ENCODE results near the gene ZNF185. TPM values are rescaled to one million over a fixed set of nuclear protein-coding genes. Genes with fewer than 3 reads are reported as not detected.
A peak's percentile ranks its signal among the peaks of the same experiment; 100 is the strongest.

ZNF185 gene
- total RNA-seq, 2 donors from 2014 or later = 2.3 TPM

- Mint-ChIP-seq H3K27ac (no peak overlapping the region), H3K27me3 (no peaks in the 10 kb centered on the region), H3K9me3 (no peaks in the 10 kb centered on the region), H3K4me3 (no peak overlapping the region), H3K36me3 (ENCODE audit: low read depth) (no peaks in the 10 kb centered on the region), H3K4me1 (no peaks in the 10 kb centered on the region)
- ATAC-seq (replicated peaks) = no peak
These were observed 25.7 kb downstream of the ZNF185 start for GRCh38 chrX:152923599-152923998.

GRCh38 chrX:152925835-152926234 is 28.0 kb downstream of the ZNF185 start:
- no peaks in the 10 kb centered on the region for H3K36me3 Mint-ChIP-seq (ENCODE audit: low read depth)
- no peak overlapping the region for H3K4me3 Mint-ChIP-seq
- no peak for ATAC-seq (replicated peaks)
- H3K9me3 Mint-ChIP-seq = no peaks in the 10 kb centered on the region
- no peaks in the 10 kb centered on the region for H3K27me3 Mint-ChIP-seq
- H3K27ac Mint-ChIP-seq = no peak overlapping the region
- H3K4me1 Mint-ChIP-seq = no peaks in the 10 kb centered on the region

- Mint-ChIP-seq H3K27me3 (no peaks in the 10 kb centered on the region), H3K27ac (no peak overlapping the region), H3K36me3 (ENCODE audit: low read depth) (no peaks in the 10 kb centered on the region), H3K4me3 (no peak overlapping the region), H3K9me3 (no peaks in the 10 kb centered on the region), H3K4me1 (no peaks in the 10 kb centered on the region)
- peak; percentile 93 for ATAC-seq (replicated peaks)
These were observed 28.4 kb downstream of the ZNF185 start for GRCh38 chrX:152926279-152926678.

- no peak for ATAC-seq (replicated peaks)
- Mint-ChIP-seq H3K27ac (no peak overlapping the region), H3K9me3 (no peaks in the 10 kb centered on the region), H3K27me3 (no peaks in the 10 kb centered on the region), H3K4me3 (no peak overlapping the region), H3K36me3 (ENCODE audit: low read depth) (no peaks in the 10 kb centered on the region), H3K4me1 (no peaks in the 10 kb centered on the region)
These were observed 29.1 kb downstream of the ZNF185 start for GRCh38 chrX:152926923-152927322.

GRCh38 chrX:152927858-152928760 is 30.2 kb downstream of the ZNF185 start:
- H3K27ac Mint-ChIP-seq = no peak overlapping the region
- H3K4me1 Mint-ChIP-seq = no peaks in the 10 kb centered on the region
- H3K4me3 Mint-ChIP-seq = no peak overlapping the region
- no peaks in the 10 kb centered on the region for H3K36me3 Mint-ChIP-seq (ENCODE audit: low read depth)
- H3K9me3 Mint-ChIP-seq = no peaks in the 10 kb centered on the region
- H3K27me3 Mint-ChIP-seq = no peaks in the 10 kb centered on the region
- no peak for ATAC-seq (replicated peaks)

GRCh38 chrX:152928761-152929400 is 31.0 kb downstream of the ZNF185 start:
- Mint-ChIP-seq H3K4me1 (no peaks in the 10 kb centered on the region), H3K9me3 (no peaks in the 10 kb centered on the region), H3K27ac (no peak overlapping the region), H3K27me3 (no peaks in the 10 kb centered on the region), H3K4me3 (no peak overlapping the region), H3K36me3 (ENCODE audit: low read depth) (no peaks in the 10 kb centered on the region)
- no peak for ATAC-seq (replicated peaks)

GRCh38 chrX:152929898-152930297 is 32.0 kb downstream of the ZNF185 start:
- Mint-ChIP-seq H3K27me3 (no peaks in the 10 kb centered on the region), H3K27ac (no peak overlapping the region)
- ATAC-seq (replicated peaks) = no peak

GRCh38 chrX:152930516-152930915 is 32.6 kb downstream of the ZNF185 start:
- H3K36me3 Mint-ChIP-seq (ENCODE audit: low read depth) = no peaks in the 10 kb centered on the region
- H3K27ac Mint-ChIP-seq = no peak overlapping the region
- H3K27me3 Mint-ChIP-seq = no peaks in the 10 kb centered on the region
- no peak for ATAC-seq (replicated peaks)
- H3K4me1 Mint-ChIP-seq = no peaks in the 10 kb centered on the region
- no peaks in the 10 kb centered on the region for H3K9me3 Mint-ChIP-seq
- no peak overlapping the region for H3K4me3 Mint-ChIP-seq

More at GRCh38 chrX:152929898-152930297, 32.0 kb downstream of the ZNF185 start:
- Mint-ChIP-seq H3K4me1 (no peaks in the 10 kb centered on the region), H3K9me3 (no peaks in the 10 kb centered on the region), H3K4me3 (no peak overlapping the region), H3K36me3 (ENCODE audit: low read depth) (no peaks in the 10 kb centered on the region)

GRCh38 chrX:152932144-152932543 is 34.3 kb downstream of the ZNF185 start:
- Mint-ChIP-seq H3K36me3 (ENCODE audit: low read depth) (no peaks in the 10 kb centered on the region), H3K27me3 (no peaks in the 10 kb centered on the region), H3K27ac (no peak overlapping the region), H3K4me1 (no peaks in the 10 kb centered on the region), H3K9me3 (no peaks in the 10 kb centered on the region), H3K4me3 (no peak overlapping the region)
- no peak for ATAC-seq (replicated peaks)

GRCh38 chrX:152932598-152933175 is 34.8 kb downstream of the ZNF185 start:
- Mint-ChIP-seq H3K27me3 (no peaks in the 10 kb centered on the region), H3K27ac (no peak overlapping the region), H3K9me3 (no peaks in the 10 kb centered on the region), H3K36me3 (ENCODE audit: low read depth) (no peaks in the 10 kb centered on the region), H3K4me1 (no peaks in the 10 kb centered on the region), H3K4me3 (no peak overlapping the region)
- ATAC-seq (replicated peaks) = no peak

GRCh38 chrX:152936306-152936705 is 38.4 kb downstream of the ZNF185 start:
- no peaks in the 10 kb centered on the region for H3K9me3 Mint-ChIP-seq
- no peaks in the 10 kb centered on the region for H3K4me1 Mint-ChIP-seq
- ATAC-seq (replicated peaks) = no peak
- H3K4me3 Mint-ChIP-seq = no peak overlapping the region
- no peaks in the 10 kb centered on the region for H3K36me3 Mint-ChIP-seq (ENCODE audit: low read depth)
- H3K27me3 Mint-ChIP-seq = no peaks in the 10 kb centered on the region
- H3K27ac Mint-ChIP-seq = no peak overlapping the region

GRCh38 chrX:152937236-152937635 is 39.4 kb downstream of the ZNF185 start:
- no peaks in the 10 kb centered on the region for H3K4me1 Mint-ChIP-seq
- no peaks in the 10 kb centered on the region for H3K27me3 Mint-ChIP-seq
- no peaks in the 10 kb centered on the region for H3K36me3 Mint-ChIP-seq (ENCODE audit: low read depth)
- no peak for ATAC-seq (replicated peaks)
- no peaks in the 10 kb centered on the region for H3K9me3 Mint-ChIP-seq
- H3K27ac Mint-ChIP-seq = no peak overlapping the region
- no peak overlapping the region for H3K4me3 Mint-ChIP-seq

GRCh38 chrX:152941328-152942076 is 43.6 kb downstream of the ZNF185 start:
- H3K9me3 Mint-ChIP-seq = no peaks in the 10 kb centered on the region
- H3K4me1 Mint-ChIP-seq = no peaks in the 10 kb centered on the region
- no peaks in the 10 kb centered on the region for H3K36me3 Mint-ChIP-seq (ENCODE audit: low read depth)
- peak; percentile 96 for ATAC-seq (replicated peaks)
- no peaks in the 10 kb centered on the region for H3K27me3 Mint-ChIP-seq
- H3K27ac Mint-ChIP-seq = peak overlapping the region; percentile 95
- peak overlapping the region; percentile 88 for H3K4me3 Mint-ChIP-seq

GRCh38 chrX:152942077-152942442 is 44.2 kb downstream of the ZNF185 start:
- Mint-ChIP-seq H3K9me3 (no peaks in the 10 kb centered on the region), H3K27me3 (no peaks in the 10 kb centered on the region), H3K27ac (peak overlapping the region; percentile 69), H3K4me1 (no peaks in the 10 kb centered on the region), H3K4me3 (peak overlapping the region; percentile 88), H3K36me3 (ENCODE audit: low read depth) (no peaks in the 10 kb centered on the region)
- ATAC-seq (replicated peaks) = peak; percentile 16

Data from activated T-helper 17 cell treated with anti-CD3 and anti-CD28 coated beads, Interleukin-2, amount 50 U/mL, for 72 hours (primary cell).